Measurements from ENCODE around the gene DNAH11. TPM values are rescaled to one million over a fixed set of nuclear protein-coding genes. Genes with fewer than 3 reads are reported as not detected.

Gene DNAH11
- total and polyA plus RNA-seq, 4 donors: 0.05 to 0.50 (median 0.11) TPM

- H3K27me3 ChIP-seq (ENCODE audit: control insufficient read depth in 4 of 4, insufficient read depth in 4 of 4, low read length in 3 of 4): no peaks in the 10 kb centered on the region
- no peak for TF ChIP-seq ZBTB33 (IDR thresholded peaks at IDR 0.05)
- no peak for TF ChIP-seq REST (IDR thresholded peaks at IDR 0.05)
- no peak for TF ChIP-seq HNF4A (conservative IDR thresholded peaks at IDR 0.05)
- no peak for TF ChIP-seq SP1 (IDR thresholded peaks at IDR 0.05)
- 78% methylated on average over 2 of the region's 2 CpGs for WGBS
- no peak overlapping the region for H3K9ac ChIP-seq (ENCODE audit: low read depth in 1 of 2, low read length in 2 of 2)
- H3K4me1 ChIP-seq (ENCODE audit: control insufficient read depth in 4 of 4, insufficient read depth in 4 of 4, low read length in 3 of 4): peaks cover 2 to 20% (median 12%) of the 10 kb centered on the region in 4 donors
- no peaks in the 10 kb centered on the region for H3K9me3 ChIP-seq (ENCODE audit: control insufficient read depth in 4 of 4, low read length in 3 of 4)
- no peak for DNase-seq (ENCODE audit: low spot score)
- no peak overlapping the region for H3K27ac ChIP-seq (ENCODE audit: low read depth in 1 of 2, low read length in 2 of 2)
- H3K4me3 ChIP-seq (ENCODE audit: low read depth in 1 of 3, low read length in 3 of 3): no peak overlapping the region
- H3K36me3 ChIP-seq (ENCODE audit: control insufficient read depth in 4 of 4, insufficient read depth in 3 of 4, low read depth in 1 of 4, low read length in 3 of 4): no peaks in the 10 kb centered on the region
These were observed 73.3 kb downstream of the DNAH11 start for GRCh38 chr7:21616091-21616490.

DNA sequence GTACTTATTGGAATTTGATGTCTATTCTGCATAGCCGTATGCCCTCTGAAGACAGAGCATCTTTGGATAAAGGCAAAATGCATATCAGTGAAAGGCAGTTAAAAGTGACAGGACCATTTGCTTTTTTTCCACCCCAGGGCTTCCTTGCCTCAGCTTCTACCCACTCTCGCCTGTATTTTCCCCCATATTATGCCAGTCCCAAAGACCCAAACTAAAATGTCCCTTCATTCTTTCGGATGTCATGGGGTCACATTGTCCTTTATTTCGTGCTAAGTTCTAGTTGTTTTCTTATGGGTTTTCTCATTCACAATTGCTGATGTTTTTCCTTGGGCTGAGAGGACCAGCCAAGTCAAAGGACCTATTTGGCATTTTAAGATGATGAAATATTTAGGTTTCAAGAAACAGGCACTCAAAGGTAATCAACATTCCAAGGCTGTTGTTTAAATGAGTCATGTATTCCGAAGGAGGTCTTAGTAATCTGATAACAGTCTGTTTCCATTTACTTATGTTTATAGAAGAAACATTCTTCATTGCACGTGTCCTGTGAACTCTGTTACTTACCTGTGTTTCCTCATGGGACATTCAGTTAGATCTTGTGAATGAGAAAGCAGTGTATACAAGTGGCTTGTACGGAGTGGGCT, 74.1 kb downstream of the DNAH11 start:
- TF ChIP-seq, protein P1, sequence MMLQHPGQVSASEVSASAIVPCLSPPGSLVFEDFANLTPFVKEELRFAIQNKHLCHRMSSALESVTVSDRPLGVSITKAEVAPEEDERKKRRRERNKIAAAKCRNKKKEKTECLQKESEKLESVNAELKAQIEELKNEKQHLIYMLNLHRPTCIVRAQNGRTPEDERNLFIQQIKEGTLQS (IDR thresholded peaks at IDR 0.05): no peak
- TF ChIP-seq JUND (IDR thresholded peaks at IDR 0.05): peak in 1 of 2 donors; percentile 37
- Histone ChIP-seq H3K4me3 (ENCODE audit: low read depth in 1 of 3, low read length in 3 of 3) (no peak overlapping the region), H3K9ac (ENCODE audit: low read depth in 1 of 2, low read length in 2 of 2) (no peak overlapping the region), H3K27ac (ENCODE audit: low read depth in 1 of 2, low read length in 2 of 2) (no peak overlapping the region), H3K27me3 (ENCODE audit: control insufficient read depth in 4 of 4, insufficient read depth in 4 of 4, low read length in 3 of 4) (no peaks in the 10 kb centered on the region), H3K4me1 (ENCODE audit: control insufficient read depth in 4 of 4, insufficient read depth in 4 of 4, low read length in 3 of 4) (peaks cover 2 to 16% (median 9%) of the 10 kb centered on the region in 4 donors), H3K36me3 (ENCODE audit: control insufficient read depth in 4 of 4, insufficient read depth in 3 of 4, low read depth in 1 of 4, low read length in 3 of 4) (no peaks in the 10 kb centered on the region), H3K9me3 (ENCODE audit: control insufficient read depth in 4 of 4, low read length in 3 of 4) (no peaks in the 10 kb centered on the region)
- WGBS: 75% methylated on average over 7 of the region's 7 CpGs
- DNase-seq (ENCODE audit: low spot score): no peak

GRCh38 chr7:21617513-21617912, 74.7 kb downstream of the DNAH11 start:
- no peaks in the 10 kb centered on the region for H3K9me3 ChIP-seq (ENCODE audit: control insufficient read depth in 4 of 4, low read length in 3 of 4)
- no peak overlapping the region for H3K4me3 ChIP-seq (ENCODE audit: low read depth in 1 of 3, low read length in 3 of 3)
- H3K9ac ChIP-seq (ENCODE audit: low read depth in 1 of 2, low read length in 2 of 2): no peak overlapping the region
- WGBS: 85% methylated on average over 3 of the region's 3 CpGs
- H3K36me3 ChIP-seq (ENCODE audit: control insufficient read depth in 4 of 4, insufficient read depth in 3 of 4, low read depth in 1 of 4, low read length in 3 of 4): no peaks in the 10 kb centered on the region
- H3K27ac ChIP-seq (ENCODE audit: low read depth in 1 of 2, low read length in 2 of 2): peak overlapping the region; percentile 14 to 25
- peaks cover 2 to 16% (median 9%) of the 10 kb centered on the region in 4 donors for H3K4me1 ChIP-seq (ENCODE audit: control insufficient read depth in 4 of 4, insufficient read depth in 4 of 4, low read length in 3 of 4)
- no peaks in the 10 kb centered on the region for H3K27me3 ChIP-seq (ENCODE audit: control insufficient read depth in 4 of 4, insufficient read depth in 4 of 4, low read length in 3 of 4)
- TF ChIP-seq JUND (IDR thresholded peaks at IDR 0.05): no peak
- TF ChIP-seq RAD21 (IDR thresholded peaks at IDR 0.05): no peak
- TF ChIP-seq, protein P2, sequence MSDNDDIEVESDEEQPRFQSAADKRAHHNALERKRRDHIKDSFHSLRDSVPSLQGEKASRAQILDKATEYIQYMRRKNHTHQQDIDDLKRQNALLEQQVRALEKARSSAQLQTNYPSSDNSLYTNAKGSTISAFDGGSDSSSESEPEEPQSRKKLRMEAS (IDR thresholded peaks at IDR 0.05): no peak
- TF ChIP-seq REST (IDR thresholded peaks at IDR 0.05): no peak
- TF ChIP-seq FOXA1 (IDR thresholded peaks at IDR 0.05): no peak
- TF ChIP-seq HNF4A (conservative IDR thresholded peaks at IDR 0.05): no peak
- TF ChIP-seq, protein P1 (IDR thresholded peaks at IDR 0.05): no peak
- TF ChIP-seq RXRA (IDR thresholded peaks at IDR 0.05): no peak
- no peak for TF ChIP-seq EGR1 (IDR thresholded peaks at IDR 0.05; ENCODE audit: low read depth in 2 of 2)
- TF ChIP-seq NR2F2 (IDR thresholded peaks at IDR 0.05): no peak
- no peak for DNase-seq (ENCODE audit: low spot score)

All from liver (tissue), 9 donors.